Neural cell (in vitro differentiated cells): ENCODE measurements around the gene SSC5D. TPM values are rescaled to one million over a fixed set of nuclear protein-coding genes. Genes with fewer than 3 reads are reported as not detected.
"Not testable (repeated sequence)": the region's sequence is repeated elsewhere in the genome, so short reads cannot be mapped to it uniquely, and the experiment has no call there.

Experiments
- H2AFZ ChIP-seq: fragments of 200-600, 300-800 bp; sonication (generic), shearing (Covaris generic); 2 replicates; pipeline ENCODE4 v1.6.0; 2014; ENCODE audit warnings: low read depth, mild to moderate bottlenecking, antibody characterized with exemption, low read length, moderate library complexity
- H3F3A ChIP-seq: fragments of 200-600 bp; shearing (Covaris generic); 2 replicates; pipeline ENCODE4 v1.6.1; 2016; ENCODE audit warnings: mild to moderate bottlenecking, moderate library complexity, mixed read lengths, antibody characterized with exemption, low read length; ENCODE audit not compliant: insufficient read depth, poor library complexity, severe bottlenecking
- H3K27ac ChIP-seq: fragments of 200-600, 300-800 bp; sonication (generic), shearing (Covaris generic); 2 replicates; pipeline ENCODE4 v1.5.1; 2014; ENCODE audit warnings: mild to moderate bottlenecking, low read length, moderate library complexity
- H3K27me3 ChIP-seq: fragments of 300-800, 200-600 bp; sonication (generic), shearing (Covaris generic); 2 replicates; pipeline ENCODE4 v1.6.0; 2014; ENCODE audit warnings: mild to moderate bottlenecking, low read depth, low read length, moderate library complexity; ENCODE audit not compliant: insufficient read depth
- H3K36me3 ChIP-seq: fragments of 300-800, 200-600 bp; sonication (generic), shearing (Covaris generic); 2 replicates; pipeline ENCODE4 v1.5.1; 2014; ENCODE audit warnings: mild to moderate bottlenecking, antibody characterized with exemption, low read length, moderate library complexity; ENCODE audit not compliant: insufficient read depth
- H3K4me2 ChIP-seq: fragments of 300-800, 200-600 bp; sonication (generic), shearing (Covaris generic); 2 replicates; pipeline ENCODE4 v1.6.0; 2014; ENCODE audit warnings: mild to moderate bottlenecking, low read length
- H3K4me3 ChIP-seq: fragments of 300-800, 200-600 bp; sonication (generic), shearing (Covaris generic); 2 replicates; pipeline ENCODE4 v1.5.1; 2014; ENCODE audit warnings: mild to moderate bottlenecking, low read length, moderate library complexity
- H3K79me2 ChIP-seq: fragments of 200-600 bp; shearing (Covaris generic); replicated peaks from 2 replicates; pipeline ENCODE4 v1.6.0; 2014; ENCODE audit warnings: mild to moderate bottlenecking, low read length, moderate library complexity; ENCODE audit not compliant: insufficient read depth
- H3K9ac ChIP-seq: fragments of 300-800, 200-600 bp; sonication (generic), shearing (Covaris generic); 2 replicates; pipeline ENCODE4 v1.6.1; 2016; ENCODE audit warnings: mild to moderate bottlenecking, low read length, mixed read lengths
- H3K9me2 ChIP-seq: fragments of 200-600 bp; shearing (Covaris generic); 2 replicates; pipeline ENCODE4 v1.6.1; 2016; ENCODE audit warnings: mild to moderate bottlenecking, low read length, mixed read lengths; ENCODE audit not compliant: insufficient read depth
- H3K9me3 ChIP-seq: fragments of 200-600, 300-800 bp; sonication (generic), shearing (Covaris generic); 2 replicates; pipeline ENCODE4 v1.6.1; 2016; ENCODE audit warnings: mild to moderate bottlenecking, mixed run types, low read length, moderate library complexity, mixed read lengths
- H4K20me1 ChIP-seq: fragments of 200-600 bp; shearing (Covaris generic); 2 replicates; pipeline ENCODE4 v1.6.1; 2016; ENCODE audit warnings: mild to moderate bottlenecking, mixed run types; ENCODE audit not compliant: insufficient read depth
- EP300 ChIP-seq: fragments of 450-650 bp; conservative IDR thresholded peaks from 2 replicates; pipeline ENCODE4 v1.6.1; 2014; ENCODE audit warnings: antibody characterized with exemption, mild to moderate bottlenecking, moderate library complexity; ENCODE audit not compliant: poor library complexity, severe bottlenecking
- EZH2 ChIP-seq: fragments of 200-600, 300-800 bp; shearing (Covaris generic), sonication (generic); IDR thresholded peaks from 2 replicates; pipeline ENCODE4 v1.6.1; 2014; ENCODE audit warnings: antibody characterized with exemption, low read length, borderline replicate concordance, mild to moderate bottlenecking; ENCODE audit not compliant: insufficient read depth, poor library complexity, severe bottlenecking
- MXI1 ChIP-seq: fragments of 450-650 bp; conservative IDR thresholded peaks from 2 replicates; pipeline ENCODE4 v1.6.1; 2014; ENCODE audit warnings: antibody characterized with exemption, mild to moderate bottlenecking; ENCODE audit not compliant: poor library complexity, severe bottlenecking
- POLR2AphosphoS5 ChIP-seq: IDR thresholded peaks from 2 replicates; pipeline ENCODE4 v1.6.1; 2012
- RAD21 ChIP-seq: fragments of 450-650 bp; conservative IDR thresholded peaks from 2 replicates; pipeline ENCODE4 v1.6.1; 2014; ENCODE audit warnings: antibody characterized with exemption, mild to moderate bottlenecking, moderate library complexity
- REST ChIP-seq: IDR thresholded peaks from 2 replicates; pipeline ENCODE4 v1.6.1; 2012; ENCODE audit warnings: borderline replicate concordance
- SMC3 ChIP-seq: fragments of 450-650 bp; conservative IDR thresholded peaks from 2 replicates; pipeline ENCODE4 v1.6.1; 2014; ENCODE audit warnings: antibody characterized with exemption, mild to moderate bottlenecking, moderate library complexity; ENCODE audit not compliant: poor library complexity
- polyA plus RNA-seq: library from polyadenylated mRNA; depleted of rRNA; stranded (reverse); fragments of >200 nt; gene quantifications from 2 replicates; pipeline ENCODE4 v1.2.3, GENCODE V29; 2014

Gene SSC5D
- polyA plus RNA-seq, 1 donor from 2014 or later = 0.45 TPM

- Histone ChIP-seq H3K36me3 (no peaks in the 10 kb centered on the region), H3K9me2 (no peaks in the 10 kb centered on the region), H3K79me2 (no peaks in the 10 kb centered on the region), H3K9me3 (no peaks in the 10 kb centered on the region), H3K4me2 (no peak overlapping the region), H3K4me3 (no peak overlapping the region), H3K27ac (no peak overlapping the region), H4K20me1 (no peaks in the 10 kb centered on the region), H3K27me3 (peaks cover 32% of the 10 kb centered on the region), H3F3A (no peaks in the 10 kb centered on the region), H2AFZ (no peak overlapping the region), H3K9ac (no peak overlapping the region)
- TF ChIP-seq MXI1 (no peak), REST (no peak)
Observed at GRCh38 chr19:55447421-55448174, 40.6 kb upstream of the SSC5D start.

GRCh38 chr19:55448175-55448490 is 40.1 kb upstream of the SSC5D start:
- H3K9me2 ChIP-seq, H2AFZ ChIP-seq, H3F3A ChIP-seq, H3K27ac ChIP-seq, H3K36me3 ChIP-seq, H3K79me2 ChIP-seq, H4K20me1 ChIP-seq, H3K9ac ChIP-seq, H3K9me3 ChIP-seq, H3K4me3 ChIP-seq, H3K4me2 ChIP-seq: not testable (repeated sequence)
- H3K27me3 ChIP-seq = peaks cover 27% of the 10 kb centered on the region

GRCh38 chr19:55449469-55449868 is 38.8 kb upstream of the SSC5D start:
- Histone ChIP-seq H3K4me2 (no peak overlapping the region), H3K27ac (no peak overlapping the region), H2AFZ (no peak overlapping the region), H3F3A (no peaks in the 10 kb centered on the region), H3K27me3 (peaks cover 13% of the 10 kb centered on the region), H4K20me1 (no peaks in the 10 kb centered on the region), H3K36me3 (no peaks in the 10 kb centered on the region), H3K9me3 (no peaks in the 10 kb centered on the region), H3K79me2 (no peaks in the 10 kb centered on the region), H3K9me2 (no peaks in the 10 kb centered on the region), H3K4me3 (peak overlapping the region; percentile 61), H3K9ac (peak overlapping the region; percentile 44)
- TF ChIP-seq MXI1 (peak; percentile 13), POLR2AphosphoS5 (no peak)

- H3K79me2 ChIP-seq = no peaks in the 10 kb centered on the region
- H4K20me1 ChIP-seq = no peaks in the 10 kb centered on the region
- peak overlapping the region; percentile 81 for H3K27ac ChIP-seq
- peaks cover 3% of the 10 kb centered on the region for H3K27me3 ChIP-seq
- peak overlapping the region; percentile 45 for H2AFZ ChIP-seq
- peak overlapping the region; percentile 48 for H3K4me2 ChIP-seq
- H3K36me3 ChIP-seq = no peaks in the 10 kb centered on the region
- peak overlapping the region; percentile 99 for H3K4me3 ChIP-seq
- no peaks in the 10 kb centered on the region for H3K9me3 ChIP-seq
- peak overlapping the region; percentile 93 for H3K9ac ChIP-seq
- H3F3A ChIP-seq = no peaks in the 10 kb centered on the region
- no peaks in the 10 kb centered on the region for H3K9me2 ChIP-seq
- TF ChIP-seq POLR2AphosphoS5 = no peak
- no peak for TF ChIP-seq MXI1
- no peak for TF ChIP-seq EZH2
- TF ChIP-seq REST = no peak
- no peak for TF ChIP-seq SMC3
- TF ChIP-seq RAD21 = no peak
- no peak for TF ChIP-seq EP300
Observed at GRCh38 chr19:55451163-55451964, 36.9 kb upstream of the SSC5D start.
